GM12878 (cell line): ENCODE data around the gene DHX16. TPM values are rescaled to one million over a fixed set of nuclear protein-coding genes. Genes with fewer than 3 reads are reported as not detected.

Experiments used
- ATAC-seq: fragments of 200-7000 bp; cut with Tn5 transposase; 3 replicates; pipeline ENCODE4 v1.9.1; 2020; ENCODE audit warnings: mild to moderate bottlenecking, moderate library complexity
- BruUV-seq: library from RNA; stranded (reverse); fragments of 400-500 nt; replicated peaks from 2 replicates; lab custom pipeline; 2021; lab: Mats Ljungman, UMichigan
- CTCF ChIA-PET: fragments of 300-600 bp; sonication (Branson Sonifier 250); formaldehyde crosslinking; extraction: SDS; loops from one replicate; lab custom pipeline; 2021; ENCODE audit warnings: inconsistent platforms; lab: Yijun Ruan, JAX
- POLR2A ChIA-PET: fragments of 350-600 bp; formaldehyde crosslinking; extraction: SDS; loops from one replicate; lab custom pipeline; 2021; ENCODE audit warnings: inconsistent platforms; lab: Charles Lee
- RAD21 ChIA-PET: fragments of 300-600 bp; sonication (Branson Sonifier 250); formaldehyde crosslinking; loops from one replicate; lab custom pipeline; 2023; ENCODE audit warnings: antibody characterized with exemption; ENCODE audit not compliant: unreplicated experiment; lab: Charles Lee
- SMC1A ChIA-PET: fragments of 300-600 bp; sonication (Branson Sonifier 250); formaldehyde crosslinking; loops from one replicate; lab custom pipeline; 2023; ENCODE audit not compliant: unreplicated experiment, uncharacterized antibody; lab: Charles Lee
- DNase-seq: peaks from one replicate; pipeline ENCODE4 v3.0.0-alpha.2; 2011; ENCODE audit warnings: low read depth, low spot score
- FAIRE-seq: peaks from 3 replicates; lab custom pipeline; 2011; peaks lifted over from hg19 to GRCh38; lab: Jason Lieb, UNC
- H2AFZ ChIP-seq: 2 replicates; pipeline ENCODE4 v1.6.0; 2011; ENCODE audit warnings: low read depth, low read length, control low read depth; ENCODE audit not compliant: control insufficient read depth
- H3K27ac ChIP-seq: 2 replicates; pipeline ENCODE4 v1.5.1; 2011; ENCODE audit warnings: control low read depth; ENCODE audit not compliant: control insufficient read depth, insufficient read depth
- H3K27me3 ChIP-seq, 2 experiments: replicated peaks in 1 of 2; 2 replicates each; pipeline versions ENCODE4 v1.6.0 to v1.6.1; 2011; ENCODE audit warnings: low read length in 1 of 2; ENCODE audit not compliant: control insufficient read depth in 2 of 2, insufficient read depth in 2 of 2
- H3K36me3 ChIP-seq, 2 experiments: 2 replicates each; pipeline ENCODE4 v1.5.1; 2011; ENCODE audit warnings: low read length in 1 of 2; ENCODE audit not compliant: control insufficient read depth in 2 of 2, insufficient read depth in 2 of 2
- H3K4me1 ChIP-seq: 2 replicates; pipeline ENCODE4 v1.6.1; 2011; ENCODE audit warnings: mild to moderate bottlenecking, low read length, moderate library complexity, mixed read lengths; ENCODE audit not compliant: control insufficient read depth, insufficient read depth
- H3K4me2 ChIP-seq: 2 replicates; pipeline ENCODE4 v1.6.0; 2011; ENCODE audit warnings: control low read depth; ENCODE audit not compliant: control insufficient read depth, insufficient read depth
- H3K4me3 ChIP-seq: fragments of 200-600 bp; sonication (generic); 2 replicates; pipeline ENCODE4 v1.5.1; 2016
- H3K79me2 ChIP-seq: 2 replicates; pipeline ENCODE4 v1.6.0; 2011; ENCODE audit warnings: low read length; ENCODE audit not compliant: control insufficient read depth, insufficient read depth
- H3K9ac ChIP-seq: 2 replicates; pipeline ENCODE4 v1.8.0; 2011; ENCODE audit warnings: low read length, control low read depth, mixed read lengths; ENCODE audit not compliant: control insufficient read depth, insufficient read depth
- H3K9me3 ChIP-seq: replicated peaks from 3 replicates; pipeline ENCODE4 v1.5.1; 2011; ENCODE audit warnings: mild to moderate bottlenecking, low read length; ENCODE audit not compliant: control insufficient read depth, insufficient read depth
- H4K20me1 ChIP-seq: 2 replicates; pipeline ENCODE4 v1.6.0; 2011; ENCODE audit not compliant: control insufficient read depth, insufficient read depth
- EP300 ChIP-seq, 2 experiments: fragments of 150-350 bp in 1 of 2; IDR thresholded peaks; 2 replicates each; pipeline ENCODE4 v1.6.1; 2011 to 2012; ENCODE audit warnings: low read depth in 2 of 2, low read length in 2 of 2, borderline replicate concordance in 1 of 2, improper control_type of control experiment in 1 of 2, inconsistent platforms in 1 of 2; ENCODE audit not compliant: control insufficient read depth in 1 of 2
- GABPA ChIP-seq: IDR thresholded peaks from 2 replicates; pipeline ENCODE4 v1.6.1; 2014; ENCODE audit warnings: antibody characterized with exemption, low read depth, mild to moderate bottlenecking, inconsistent platforms
- HSF1 ChIP-seq: fragments of 150-350 bp; IDR thresholded peaks from 2 replicates; pipeline ENCODE4 v1.6.1; 2014; ENCODE audit warnings: mild to moderate bottlenecking, low read depth, low read length
- IKZF1 ChIP-seq: fragments of 450-650 bp; conservative IDR thresholded peaks from 2 replicates; pipeline ENCODE4 v1.6.1; 2017; ENCODE audit warnings: antibody characterized with exemption, mild to moderate bottlenecking
- KAT2A ChIP-seq: conservative IDR thresholded peaks from 2 replicates; pipeline ENCODE4 v1.6.1; 2011; ENCODE audit warnings: low read depth, low read length; ENCODE audit not compliant: control insufficient read depth
- KDM1A ChIP-seq: fragments of 200-600 bp; sonication (generic); IDR thresholded peaks from 2 replicates; pipeline ENCODE4 v1.6.1; 2016; ENCODE audit warnings: borderline replicate concordance
- KLF5 ChIP-seq: fragments of 450-650 bp; IDR thresholded peaks from 2 replicates; pipeline ENCODE4 v1.6.1; 2014; ENCODE audit warnings: mild to moderate bottlenecking; ENCODE audit not compliant: partially characterized antibody
- MEF2A ChIP-seq: IDR thresholded peaks from 2 replicates; pipeline ENCODE4 v1.6.1; 2011; ENCODE audit warnings: low read depth, mild to moderate bottlenecking, low read length, moderate library complexity; ENCODE audit not compliant: insufficient read depth
- POLR2AphosphoS2 ChIP-seq: IDR thresholded peaks from 2 replicates; pipeline ENCODE4 v1.6.1; 2011; ENCODE audit warnings: low read depth, mild to moderate bottlenecking, low read length, improper control_type of control experiment, moderate library complexity
- POU2F2 ChIP-seq: IDR thresholded peaks from 3 replicates; pipeline ENCODE4 v1.6.1; 2011; ENCODE audit warnings: low read depth, mild to moderate bottlenecking, low read length, borderline replicate concordance
- RFX5 ChIP-seq: IDR thresholded peaks from 2 replicates; pipeline ENCODE4 v1.6.1; 2011; ENCODE audit warnings: low read depth, low read length, improper control_type of control experiment
- RUNX3 ChIP-seq: IDR thresholded peaks from 2 replicates; pipeline ENCODE4 v1.6.1; 2012; ENCODE audit warnings: low read length, inconsistent platforms
- SMAD1 ChIP-seq: fragments of 450-650 bp; IDR thresholded peaks from 2 replicates; pipeline ENCODE4 v1.6.1; 2018; ENCODE audit warnings: mild to moderate bottlenecking, low read depth; ENCODE audit not compliant: partially characterized antibody
- SP1 ChIP-seq: IDR thresholded peaks from one replicate; pipeline ENCODE4 v1.6.1; 2011; ENCODE audit warnings: low read depth, low read length
- TAF1 ChIP-seq: IDR thresholded peaks from 2 replicates; pipeline ENCODE4 v1.6.1; 2011; ENCODE audit warnings: mild to moderate bottlenecking, low read depth, low read length, borderline replicate concordance
- TCF12 ChIP-seq: IDR thresholded peaks from 2 replicates; pipeline ENCODE4 v1.6.1; 2011; ENCODE audit warnings: low read depth, mild to moderate bottlenecking, low read length
- ZBED1 ChIP-seq: IDR thresholded peaks from 2 replicates; pipeline ENCODE4 v1.6.1; 2016; ENCODE audit warnings: borderline replicate concordance
- ZNF24 ChIP-seq: fragments of 450-650 bp; IDR thresholded peaks from 2 replicates; pipeline ENCODE4 v1.6.1; 2017; ENCODE audit warnings: antibody characterized with exemption, mild to moderate bottlenecking
- WGBS: methylation state at CpG from one replicate; pipeline ENCODE4 v1.1.6; 2016; ENCODE audit warnings: low lambda C conversion rate; ENCODE audit not compliant: insufficient replicate concordance, insufficient coverage; ENCODE audit errors: missing lambda C conversion rate; 5-methylcytosine and 5-hydroxymethylcytosine counted together
- in situ Hi-C: fragments of 300-500 bp; cut with MboI; formaldehyde crosslinking; loops from 9 replicates; pipeline ENCODE4 v1.14.3; 2018; ENCODE audit warnings: mixed read lengths
- intact Hi-C: fragments of 100-400 bp; cut with micrococcal nuclease; formaldehyde crosslinking; loops from one replicate; pipeline ENCODE4 v1.14.2; 2022; ENCODE audit not compliant: unreplicated experiment
- polyA plus RNA-seq, 11 experiments: library from polyadenylated mRNA; depleted of rRNA in 4 of 11; unstranded in 6 of 11; stranded (reverse) in 5 of 11; fragments of >200 nt; fragmentation: Nextera tagmentation in 4 of 11; fragmentation: Illumina TruSeq in 1 of 11; extraction: Ambion mirVana in 4 of 11; extraction: Trizol in 1 of 11; gene quantifications; 1 replicate in 1 of 11; 2 replicates in 10 of 11; pipeline versions ENCODE4 v1.2.1 to v1.2.3, GENCODE V29; 2011 to 2016; ENCODE audit warnings: inconsistent platforms in 2 of 11, missing spikeins in 2 of 11, low read depth in 1 of 11
- total RNA-seq, 4 experiments: library from RNA; depleted of rRNA in 3 of 4; stranded (reverse); fragments of >200 nt in 3 of 4; fragmentation: Illumina TruSeq in 1 of 4; extraction: Trizol in 1 of 4; gene quantifications; 2 replicates each; pipeline versions ENCODE4 v1.2.1 to v1.2.3, GENCODE V29; 2013 to 2021
- TF ChIP-seq, protein P1 (sequence below): fragments of 450-650 bp; IDR thresholded peaks from 2 replicates; pipeline ENCODE4 v1.6.1; 2018; ENCODE audit warnings: borderline replicate concordance, mild to moderate bottlenecking; ENCODE audit not compliant: partially characterized antibody

DHX16 gene
- total and polyA plus RNA-seq, 10 of the 15 experiments (the other 5 are each of a cell fraction or from before 2014, with no cell fraction given), result 10.1 to 41.4 (median 38.3) TPM

DNA sequence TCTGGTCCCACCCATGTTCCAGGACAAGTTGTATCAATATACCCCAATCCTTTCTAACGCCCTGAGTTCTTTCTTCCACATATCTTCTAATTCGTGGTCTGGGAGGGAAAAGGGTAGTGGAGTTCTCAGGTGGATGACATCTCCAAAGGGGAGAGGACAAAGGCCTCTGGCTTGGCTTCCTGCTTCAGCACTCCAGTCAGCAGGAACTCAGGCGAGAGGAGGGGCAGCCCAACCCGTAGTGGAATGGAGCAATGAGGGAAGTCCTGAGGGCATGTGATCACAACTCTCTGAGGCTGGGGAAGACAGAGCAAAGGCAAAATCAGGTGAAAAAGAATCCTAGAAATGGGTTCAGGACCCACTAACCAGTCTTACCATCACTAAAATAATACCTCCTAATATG lies 27.5 kb upstream of the DHX16 start:
- SMC1A ChIA-PET, result interaction anchor here (0.7 to 1.1 kb wide), 2 partner anchors 19 to 147 kb away, joined by 3 to 4 read pairs; no protein-coding TSS in a partner anchor
- intact Hi-C loops, result no loop called here

More for the DNA sequence above, 27.5 kb upstream of the DHX16 start:
- no peaks in the 10 kb centered on the region for H3K27me3 ChIP-seq
- no peaks in the 10 kb centered on the region for H4K20me1 ChIP-seq
- no peaks in the 10 kb centered on the region for H3K4me1 ChIP-seq
- H3K9me3 ChIP-seq, result no peaks in the 10 kb centered on the region
- no peak overlapping the region for H3K9ac ChIP-seq
- 82% methylated on average over 4 of the region's 4 CpGs for WGBS
- H3K4me2 ChIP-seq, result no peak overlapping the region
- no TSS peak for BruUV-seq
- H3K4me3 ChIP-seq, result no peak overlapping the region
- H3K36me3 ChIP-seq, result peaks cover 0 to 8% of the 10 kb centered on the region in 2 experiments; a peak in 3 of 4 replicates
- TF ChIP-seq RFX5, result no peak
- no peak for TF ChIP-seq ZNF24
- TF ChIP-seq MEF2A, result no peak
- TF ChIP-seq KDM1A, result no peak
- TF ChIP-seq ZBED1, result no peak
- no peak for TF ChIP-seq POU2F2
- no peak for TF ChIP-seq POLR2AphosphoS2
- no peak for TF ChIP-seq TAF1
- no peak for TF ChIP-seq KLF5
- TF ChIP-seq HSF1, result no peak
- no peak for TF ChIP-seq SMAD1
- no peak for TF ChIP-seq EP300 (IDR thresholded peaks at IDR 0.05; ENCODE audit: borderline replicate concordance in 1 of 2, control insufficient read depth in 1 of 2, low read depth in 2 of 2, low read length in 2 of 2)
- TF ChIP-seq TCF12, result no peak
- no peak for TF ChIP-seq GABPA
- no peak for TF ChIP-seq IKZF1
- TF ChIP-seq SP1, result no peak
- TF ChIP-seq RUNX3, result no peak
- TF ChIP-seq KAT2A, result no peak
- TF ChIP-seq, protein P1, sequence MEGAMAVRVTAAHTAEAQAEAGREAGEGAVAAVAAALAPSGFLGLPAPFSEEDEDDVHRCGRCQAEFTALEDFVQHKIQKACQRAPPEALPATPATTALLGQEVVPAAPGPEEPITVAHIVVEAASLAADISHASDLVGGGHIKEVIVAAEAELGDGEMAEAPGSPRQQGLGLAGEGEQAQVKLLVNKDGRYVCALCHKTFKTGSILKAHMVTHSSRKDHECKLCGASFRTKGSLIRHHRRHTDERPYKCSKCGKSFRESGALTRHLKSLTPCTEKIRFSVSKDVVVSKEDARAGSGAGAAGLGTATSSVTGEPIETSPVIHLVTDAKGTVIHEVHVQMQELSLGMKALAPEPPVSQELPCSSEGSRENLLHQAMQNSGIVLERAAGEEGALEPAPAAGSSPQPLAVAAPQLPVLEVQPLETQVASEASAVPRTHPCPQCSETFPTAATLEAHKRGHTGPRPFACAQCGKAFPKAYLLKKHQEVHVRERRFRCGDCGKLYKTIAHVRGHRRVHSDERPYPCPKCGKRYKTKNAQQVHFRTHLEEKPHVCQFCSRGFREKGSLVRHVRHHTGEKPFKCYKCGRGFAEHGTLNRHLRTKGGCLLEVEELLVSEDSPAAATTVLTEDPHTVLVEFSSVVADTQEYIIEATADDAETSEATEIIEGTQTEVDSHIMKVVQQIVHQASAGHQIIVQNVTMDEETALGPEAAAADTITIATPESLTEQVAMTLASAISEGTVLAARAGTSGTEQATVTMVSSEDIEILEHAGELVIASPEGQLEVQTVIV, result no peak
- TF ChIP-seq, all 136 proteins: peak for 0
- FAIRE-seq, result no peak
- no peak for DNase-seq
- no peaks in the 10 kb centered on the region for H3K79me2 ChIP-seq
- POLR2A ChIA-PET, result interaction anchor here (0.5 to 1.0 kb wide), 4 partner anchors 10 to 73 kb away, joined by 3 to 5 read pairs (median 4); no protein-coding TSS in a partner anchor
- H3K27ac ChIP-seq, result no peak overlapping the region
- H2AFZ ChIP-seq, result no peak overlapping the region
- in situ Hi-C loops, result no loop called here
- RAD21 ChIA-PET, result no interaction called here
- ATAC-seq, result no peak
- CTCF ChIA-PET, result interaction anchor here (0.5 kb wide), 1 partner anchor 11 kb away, joined by 3 read pairs; no protein-coding TSS in a partner anchor
